Measurements from ENCODE around the gene KRTAP2-3.
A peak's percentile ranks its signal among the peaks of the same experiment; 100 is the strongest.
"Not testable (repeated sequence)": the region's sequence is repeated elsewhere in the genome, so short reads cannot be mapped to it uniquely, and the experiment has no call there.

KRTAP2-3 gene

GRCh38 chr17:41073676-41074075 is 13.8 kb upstream of the KRTAP2-3 start:
- no peak for DNase-seq (ENCODE audit: extremely low read depth, low read depth)
- no peak overlapping the region for H3K4me3 ChIP-seq (replicated peaks; ENCODE audit: low read depth, low read length)
- TF ChIP-seq CTCF (IDR thresholded peaks at IDR 0.05; ENCODE audit: low read depth, low read length, missing control alignments) = no peak

- TF ChIP-seq CTCF (IDR thresholded peaks at IDR 0.05; ENCODE audit: low read depth, low read length, missing control alignments) = no peak
- no peak for DNase-seq (ENCODE audit: extremely low read depth, low read depth)
- H3K4me3 ChIP-seq (replicated peaks; ENCODE audit: low read depth, low read length) = no peak overlapping the region
Observed at GRCh38 chr17:41071606-41072360, 11.9 kb upstream of the KRTAP2-3 start.

GRCh38 chr17:41069031-41069430 is 9.1 kb upstream of the KRTAP2-3 start:
- H3K4me3 ChIP-seq (replicated peaks; ENCODE audit: low read depth, low read length) = no peak overlapping the region
- no peak for TF ChIP-seq CTCF (IDR thresholded peaks at IDR 0.05; ENCODE audit: low read depth, low read length, missing control alignments)
- no peak for DNase-seq (ENCODE audit: extremely low read depth, low read depth)

GRCh38 chr17:41067281-41067680 is 7.4 kb upstream of the KRTAP2-3 start:
- DNase-seq (ENCODE audit: extremely low read depth, low read depth) = peak; percentile 97
- no peak overlapping the region for H3K4me3 ChIP-seq (replicated peaks; ENCODE audit: low read depth, low read length)
- no peak for TF ChIP-seq CTCF (IDR thresholded peaks at IDR 0.05; ENCODE audit: low read depth, low read length, missing control alignments)

GRCh38 chr17:41065829-41066624 is 6.1 kb upstream of the KRTAP2-3 start, which contains the start of gene KRTAP2-4:
TSS of gene KRTAP2-4 (minus strand) at chr17:41065879. CDS start at chr17:41065845, 34 bp downstream.
- no peak within 1 kb of the TSS for H3K4me3 ChIP-seq (replicated peaks; ENCODE audit: low read depth, low read length)
- TF ChIP-seq CTCF (IDR thresholded peaks at IDR 0.05; ENCODE audit: low read depth, low read length, missing control alignments) = no peak
- DNase-seq (ENCODE audit: extremely low read depth, low read depth) = peak; percentile 85

- not testable (repeated sequence) for H3K4me3 ChIP-seq (replicated peaks; ENCODE audit: low read depth, low read length); DNase-seq (ENCODE audit: extremely low read depth, low read depth)
Observed at GRCh38 chr17:41065016-41065689, 5.2 kb upstream of the KRTAP2-3 start.

GRCh38 chr17:41064301-41064700 is 4.4 kb upstream of the KRTAP2-3 start:
- no peak for TF ChIP-seq CTCF (IDR thresholded peaks at IDR 0.05; ENCODE audit: low read depth, low read length, missing control alignments)
- no peak for DNase-seq (ENCODE audit: extremely low read depth, low read depth)
- no peak overlapping the region for H3K4me3 ChIP-seq (replicated peaks; ENCODE audit: low read depth, low read length)

Data from HFF-Myc (cell line).